ENCODE measurements around the gene KANSL1L. TPM values are rescaled to one million over a fixed set of nuclear protein-coding genes. Genes with fewer than 3 reads are reported as not detected.
A peak's percentile ranks its signal among the peaks of the same experiment; 100 is the strongest.

Gene KANSL1L
- total RNA-seq, 2 experiments from 2014 or later = 4.4 to 4.8 TPM

DNA sequence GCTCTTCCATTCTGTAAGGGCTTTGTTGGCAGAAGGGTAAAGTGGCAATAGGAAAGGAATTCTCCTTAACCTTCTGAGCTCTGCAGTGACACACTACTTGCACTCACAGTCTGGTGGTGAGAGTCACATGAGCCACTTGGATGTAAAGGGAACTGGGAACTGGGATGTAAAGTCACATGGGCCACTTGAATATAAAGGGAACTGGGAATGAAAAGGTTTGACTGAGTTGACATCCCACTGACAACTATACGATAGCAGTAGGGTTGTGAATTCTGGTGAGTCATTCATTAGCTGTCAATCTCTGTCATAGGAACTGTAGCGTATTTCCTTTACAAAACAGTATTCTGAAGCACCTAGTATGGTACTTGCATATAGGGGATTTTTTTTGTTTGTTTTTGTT, 163.3 kb downstream of the KANSL1L start:
- CTCF ChIA-PET = no interaction called here
- peaks cover 43% of the 10 kb centered on the region for H3K36me3 Mint-ChIP-seq (ENCODE audit: low read depth)
- H3K27ac Mint-ChIP-seq = no peak overlapping the region
- intact Hi-C loops (cut with micrococcal nuclease) = no loop called here
- DNase-seq = no peak
- peaks cover 60% of the 10 kb centered on the region for H3K4me1 Mint-ChIP-seq (ENCODE audit: low read depth)
- no peaks in the 10 kb centered on the region for H3K9me3 Mint-ChIP-seq
- H3K27me3 Mint-ChIP-seq (ENCODE audit: low read depth) = no peaks in the 10 kb centered on the region
- no peak overlapping the region for H3K4me3 Mint-ChIP-seq

DNA sequence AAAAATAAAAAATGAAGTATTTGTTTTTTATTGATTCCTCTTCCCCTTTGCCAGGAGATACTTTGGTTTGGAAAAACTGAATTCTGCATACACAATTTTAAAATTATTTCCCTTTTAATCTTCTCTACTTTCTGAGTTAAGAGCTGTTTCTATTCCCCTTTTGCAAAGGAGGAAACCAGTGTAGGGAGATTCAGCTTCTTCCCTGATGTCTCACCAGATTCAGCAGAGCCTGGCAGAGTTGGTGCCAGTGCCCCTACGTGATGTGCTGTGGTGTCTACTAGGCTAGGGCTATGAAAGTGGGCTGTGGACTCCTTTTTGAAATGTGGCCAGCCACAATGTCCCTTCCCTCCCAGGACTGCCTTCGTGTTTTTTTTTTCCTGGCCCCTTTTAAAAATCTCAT, 166.3 kb downstream of the KANSL1L start:
- CTCF ChIA-PET = interaction anchor here (0.5 to 1.4 kb wide), 4 partner anchors 28 to 190 kb away, joined by 3 to 7 read pairs (median 4); no protein-coding TSS in a partner anchor
- peaks cover 56% of the 10 kb centered on the region for H3K4me1 Mint-ChIP-seq (ENCODE audit: low read depth)
- H3K4me3 Mint-ChIP-seq = no peak overlapping the region
- no peak for DNase-seq
- H3K27ac Mint-ChIP-seq = no peak overlapping the region
- intact Hi-C loops (cut with micrococcal nuclease) = loop anchor here (5.0 kb wide), 1 partner anchor 1738 kb away; the partner anchor contains the start of gene PIKFYVE
- H3K36me3 Mint-ChIP-seq (ENCODE audit: low read depth) = peaks cover 28% of the 10 kb centered on the region
- H3K27me3 Mint-ChIP-seq (ENCODE audit: low read depth) = no peaks in the 10 kb centered on the region
- H3K9me3 Mint-ChIP-seq = no peaks in the 10 kb centered on the region

DNA sequence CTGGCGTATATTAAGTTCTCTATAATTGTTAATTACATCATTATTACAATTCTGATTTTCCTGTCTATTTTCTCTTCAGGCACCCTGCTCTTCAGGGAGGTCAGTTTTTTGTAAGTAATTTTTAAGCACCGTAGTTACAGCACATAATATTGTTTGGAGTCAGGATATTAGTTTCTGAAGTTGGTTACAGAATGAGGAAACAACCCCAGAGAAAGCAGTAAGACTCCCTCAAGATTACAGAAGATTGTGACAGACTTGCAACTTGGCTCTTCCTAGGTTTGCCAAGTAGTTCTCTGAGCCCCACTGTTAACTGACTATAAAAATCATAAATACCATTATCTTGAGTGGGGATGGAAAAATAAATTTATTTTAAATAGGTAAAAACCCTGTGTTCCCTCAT, 167.8 kb downstream of the KANSL1L start:
- Mint-ChIP-seq H3K4me3 (peak overlapping the region; percentile 93), H3K27me3 (ENCODE audit: low read depth) (no peaks in the 10 kb centered on the region), H3K27ac (peak overlapping the region; percentile 86), H3K9me3 (no peaks in the 10 kb centered on the region), H3K4me1 (ENCODE audit: low read depth) (peaks cover 59% of the 10 kb centered on the region), H3K36me3 (ENCODE audit: low read depth) (peaks cover 24% of the 10 kb centered on the region)
- intact Hi-C loops (cut with micrococcal nuclease) = loop anchor here (5.0 kb wide), 1 partner anchor 1736 kb away; the partner anchor contains the start of gene PIKFYVE
- CTCF ChIA-PET = interaction anchor here (1.4 kb wide), 1 partner anchor 26 kb away, joined by 4 read pairs; no protein-coding TSS in a partner anchor
- no peak for DNase-seq

DNA sequence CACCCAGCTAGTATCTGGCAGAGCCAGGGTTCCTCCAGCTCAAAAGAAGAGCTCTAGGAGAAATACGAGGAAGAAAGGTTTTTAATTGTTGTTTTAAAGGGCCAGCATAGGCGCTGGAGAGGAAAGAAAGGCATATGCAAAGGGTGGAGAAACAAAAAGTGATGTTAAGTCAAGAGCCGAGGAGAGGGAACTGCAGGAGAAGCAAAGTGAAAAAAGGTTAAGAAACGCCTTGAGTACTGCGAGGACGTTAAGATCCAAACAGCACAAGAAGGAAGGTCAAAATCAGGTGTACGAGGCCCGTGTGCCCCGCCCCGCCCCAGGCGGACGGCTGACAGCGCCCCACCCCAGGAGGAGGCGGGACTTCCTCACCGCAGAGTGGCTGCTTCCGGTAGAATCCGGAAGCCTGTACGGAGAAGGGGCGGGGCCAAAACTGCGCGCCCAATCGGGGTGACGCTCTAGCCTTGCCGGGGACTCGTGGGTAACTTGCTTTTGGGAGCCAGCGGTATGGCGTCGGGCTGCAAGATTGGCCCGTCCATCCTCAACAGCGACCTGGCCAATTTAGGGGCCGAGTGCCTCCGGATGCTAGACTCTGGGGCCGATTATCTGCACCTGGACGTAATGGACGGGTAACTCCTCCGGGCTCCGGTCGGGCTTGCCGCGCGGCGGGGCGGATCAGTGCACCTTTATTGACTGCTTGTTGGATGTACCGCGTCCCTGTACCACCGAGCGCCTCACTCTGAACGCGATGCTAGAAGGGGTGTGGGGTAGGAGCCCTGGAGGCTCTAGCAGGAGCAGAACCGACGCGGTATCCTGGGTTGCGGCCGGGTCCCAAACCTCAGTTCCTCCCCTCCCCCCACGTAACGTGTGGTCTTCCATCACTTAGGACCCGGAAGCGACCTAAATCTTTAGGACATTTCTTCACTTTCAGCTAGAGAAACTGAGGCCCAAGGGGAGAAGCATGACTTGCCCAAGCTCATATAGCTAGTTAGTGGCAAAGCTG, 168.8 kb downstream of the KANSL1L start, which contains the start of gene RPE:
Gene RPE (plus strand): TSS at position 481 of the 1,000 bp plus-strand sequence. CDS start 24 bp downstream, at position 505.
- CTCF ChIA-PET = no interaction called here
- peak within 1 kb of the TSS; percentile 93 for H3K4me3 Mint-ChIP-seq
- intact Hi-C loops (cut with micrococcal nuclease) = loop anchor here (1.0 to 5.0 kb wide), 3 partner anchors 168 to 1735 kb away; partner anchors contain the start of genes LANCL1 and PIKFYVE
- no peaks in the 10 kb centered on the region for H3K27me3 Mint-ChIP-seq (ENCODE audit: low read depth)
- peaks cover 15% of the 10 kb centered on the region for H3K36me3 Mint-ChIP-seq (ENCODE audit: low read depth)
- H3K27ac Mint-ChIP-seq = peak within 1 kb of the TSS; percentile 94
- H3K4me1 Mint-ChIP-seq (ENCODE audit: low read depth) = peaks cover 52% of the 10 kb centered on the region
- no peaks in the 10 kb centered on the region for H3K9me3 Mint-ChIP-seq
- DNase-seq = peak; percentile 98

DNA sequence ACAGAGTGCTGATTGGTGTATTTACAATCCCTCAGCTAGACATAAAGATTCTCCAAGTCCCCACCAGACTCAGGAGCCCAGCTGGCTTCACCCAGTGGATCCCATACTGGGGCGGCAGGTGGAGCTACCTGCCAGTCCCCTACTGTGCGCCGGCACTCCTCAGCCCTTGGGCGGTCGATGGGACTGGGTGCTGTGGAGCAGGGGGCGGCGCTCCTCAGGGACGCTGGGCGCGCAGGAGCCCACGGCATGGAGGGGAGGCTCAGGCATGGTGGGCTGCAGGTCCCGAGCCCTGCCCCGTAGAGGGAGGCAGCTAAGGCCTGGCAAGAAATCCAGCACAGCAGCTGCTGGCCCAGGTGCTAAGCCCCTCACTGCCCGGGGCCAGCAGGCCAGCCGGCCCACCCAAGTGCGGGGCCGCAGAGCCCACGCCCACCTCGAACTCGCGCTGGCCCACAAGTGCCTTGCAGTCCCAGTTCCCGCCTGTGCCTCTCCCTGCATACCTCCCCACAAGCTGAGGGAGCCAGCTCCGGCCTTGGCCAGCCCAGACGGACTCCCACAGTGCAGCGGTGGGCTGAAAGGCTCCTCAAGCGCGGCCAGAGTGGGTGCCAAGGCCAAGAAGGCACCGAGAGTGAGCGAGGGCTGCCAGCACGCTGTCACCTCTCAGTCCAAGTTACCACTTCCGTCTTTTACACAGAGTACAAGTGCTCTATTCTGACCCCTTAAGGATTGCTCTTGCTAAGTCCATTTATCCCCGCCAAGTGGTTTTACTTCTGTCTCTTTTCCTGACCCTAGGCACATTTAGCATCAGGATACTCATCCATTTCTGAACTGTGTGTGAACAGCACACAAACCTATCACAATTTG, 170.5 kb downstream of the KANSL1L start:
- peaks cover 7% of the 10 kb centered on the region for H3K36me3 Mint-ChIP-seq (ENCODE audit: low read depth)
- H3K27me3 Mint-ChIP-seq (ENCODE audit: low read depth) = no peaks in the 10 kb centered on the region
- intact Hi-C loops (cut with micrococcal nuclease) = loop anchor here (5.0 kb wide), 1 partner anchor 1733 kb away; the partner anchor contains the start of gene PIKFYVE
- CTCF ChIA-PET = interaction anchor here (1.6 kb wide), 1 partner anchor 196 kb away, joined by 4 read pairs; no protein-coding TSS in a partner anchor
- no peak overlapping the region for H3K27ac Mint-ChIP-seq
- peaks cover 36% of the 10 kb centered on the region for H3K4me1 Mint-ChIP-seq (ENCODE audit: low read depth)
- no peak overlapping the region for H3K4me3 Mint-ChIP-seq
- no peaks in the 10 kb centered on the region for H3K9me3 Mint-ChIP-seq
- DNase-seq = no peak

DNA sequence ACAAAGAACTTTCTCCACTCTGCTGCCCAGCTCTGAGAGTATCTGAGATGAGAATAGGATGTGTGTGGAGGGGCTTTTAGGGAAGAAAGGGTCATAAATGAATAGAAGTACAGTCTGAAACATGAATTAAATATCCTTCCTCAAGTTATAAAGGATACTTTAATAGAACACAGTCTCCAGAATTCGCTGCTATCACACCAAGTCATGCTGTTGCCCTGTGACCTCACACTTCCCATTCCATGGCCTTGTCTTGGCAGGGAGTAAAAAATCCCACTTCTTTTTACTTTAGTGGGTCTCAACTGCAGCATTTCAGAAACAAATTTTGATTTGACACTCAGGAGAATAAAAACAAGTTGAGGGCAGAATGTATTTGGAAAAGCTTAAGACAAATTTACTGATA, 172.6 kb downstream of the KANSL1L start:
- Mint-ChIP-seq H3K9me3 (no peaks in the 10 kb centered on the region), H3K36me3 (ENCODE audit: low read depth) (no peaks in the 10 kb centered on the region), H3K4me3 (no peak overlapping the region), H3K27ac (no peak overlapping the region), H3K27me3 (ENCODE audit: low read depth) (no peaks in the 10 kb centered on the region), H3K4me1 (ENCODE audit: low read depth) (peaks cover 18% of the 10 kb centered on the region)
- intact Hi-C loops (cut with micrococcal nuclease) = no loop called here
- no peak for DNase-seq
- CTCF ChIA-PET = interaction anchor here (0.6 to 1.5 kb wide), 4 partner anchors 38 to 1591 kb away, joined by 3 to 4 read pairs (median 4); no protein-coding TSS in a partner anchor

DNA sequence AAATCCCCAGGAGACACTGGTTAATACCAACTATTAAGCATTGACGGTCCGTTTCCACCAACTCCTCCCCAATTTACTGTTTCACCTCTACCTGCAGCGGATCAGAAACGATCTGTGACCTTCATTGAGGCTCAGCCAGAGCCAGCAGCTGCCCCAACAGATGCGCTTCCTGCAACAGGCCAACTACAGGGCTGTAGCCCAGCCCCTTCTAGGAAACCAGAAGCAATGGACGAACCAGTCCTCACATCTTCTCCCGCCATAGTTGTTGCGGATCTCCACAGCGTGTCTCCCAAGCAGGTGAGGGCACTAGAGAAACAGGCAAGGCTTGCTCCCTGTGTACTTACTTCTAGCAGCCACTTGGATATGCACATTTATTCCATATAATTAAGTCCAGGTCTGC, 177.2 kb downstream of the KANSL1L start:
- no peak overlapping the region for H3K4me3 Mint-ChIP-seq

DNA sequence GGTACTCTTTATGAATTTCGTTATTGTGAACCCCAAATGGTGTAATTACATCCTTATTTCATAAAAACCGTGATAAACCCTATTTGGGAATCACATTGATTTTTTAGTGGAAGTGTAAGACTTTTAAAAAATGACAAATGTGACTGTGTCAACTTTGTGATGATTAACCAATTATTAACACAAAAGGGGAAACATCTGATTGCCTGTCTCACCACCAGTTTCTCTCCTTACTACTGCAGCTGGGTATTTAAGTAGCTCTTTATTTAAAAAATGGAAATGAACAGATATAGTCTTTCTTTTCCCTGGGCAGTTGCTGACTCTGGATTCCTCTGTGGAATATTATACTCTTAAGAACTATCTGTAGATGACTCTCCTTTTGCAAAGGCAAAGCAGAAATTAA, 180.4 kb downstream of the KANSL1L start:
- H3K27me3 Mint-ChIP-seq (ENCODE audit: low read depth) = peaks cover 7% of the 10 kb centered on the region
- DNase-seq = no peak
- no peaks in the 10 kb centered on the region for H3K36me3 Mint-ChIP-seq (ENCODE audit: low read depth)
- CTCF ChIA-PET = interaction anchor here (0.6 to 1.4 kb wide), 3 partner anchors 13 to 544 kb away, joined by 3 to 4 read pairs (median 3); no protein-coding TSS in a partner anchor
- intact Hi-C loops (cut with micrococcal nuclease) = no loop called here
- no peaks in the 10 kb centered on the region for H3K9me3 Mint-ChIP-seq
- H3K4me1 Mint-ChIP-seq (ENCODE audit: low read depth) = peaks cover 3% of the 10 kb centered on the region
- no peak overlapping the region for H3K4me3 Mint-ChIP-seq
- H3K27ac Mint-ChIP-seq = no peak overlapping the region

More for the DNA sequence above, 177.2 kb downstream of the KANSL1L start:
- intact Hi-C loops (cut with micrococcal nuclease) = no loop called here
- H3K27me3 Mint-ChIP-seq (ENCODE audit: low read depth) = peaks cover 6% of the 10 kb centered on the region
- no peak overlapping the region for H3K27ac Mint-ChIP-seq
- peaks cover 2% of the 10 kb centered on the region for H3K4me1 Mint-ChIP-seq (ENCODE audit: low read depth)
- no peaks in the 10 kb centered on the region for H3K36me3 Mint-ChIP-seq (ENCODE audit: low read depth)
- H3K9me3 Mint-ChIP-seq = no peaks in the 10 kb centered on the region
- CTCF ChIA-PET = no interaction called here
- no peak for DNase-seq

DNA sequence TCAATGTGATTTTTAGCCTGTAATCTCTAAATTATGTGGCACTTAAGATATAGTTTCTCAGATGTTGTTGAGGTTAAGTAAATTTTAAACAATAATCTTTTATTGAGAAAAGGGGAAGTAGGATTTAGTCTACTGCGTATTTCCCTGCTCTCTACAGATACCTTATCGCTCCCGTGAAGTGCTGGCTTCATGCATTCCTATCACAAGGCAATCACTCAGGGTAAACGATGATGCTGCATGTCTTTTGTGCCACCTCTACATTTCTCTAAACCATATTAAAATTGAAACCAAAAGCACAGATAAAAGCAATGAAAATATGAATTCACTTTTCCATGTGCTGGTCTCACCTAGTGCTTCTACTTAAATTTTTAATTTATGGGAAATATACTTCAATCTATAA, 183.2 kb downstream of the KANSL1L start:
- intact Hi-C loops (cut with micrococcal nuclease) = no loop called here
- Mint-ChIP-seq H3K9me3 (no peaks in the 10 kb centered on the region), H3K4me3 (no peak overlapping the region), H3K27me3 (ENCODE audit: low read depth) (peaks cover 11% of the 10 kb centered on the region), H3K27ac (no peak overlapping the region), H3K36me3 (ENCODE audit: low read depth) (no peaks in the 10 kb centered on the region), H3K4me1 (ENCODE audit: low read depth) (peaks cover 3% of the 10 kb centered on the region)
- DNase-seq = no peak
- CTCF ChIA-PET = interaction anchor here (1.1 to 1.6 kb wide), 2 partner anchors 211 to 653 kb away, joined by 3 to 5 read pairs; no protein-coding TSS in a partner anchor

DNA sequence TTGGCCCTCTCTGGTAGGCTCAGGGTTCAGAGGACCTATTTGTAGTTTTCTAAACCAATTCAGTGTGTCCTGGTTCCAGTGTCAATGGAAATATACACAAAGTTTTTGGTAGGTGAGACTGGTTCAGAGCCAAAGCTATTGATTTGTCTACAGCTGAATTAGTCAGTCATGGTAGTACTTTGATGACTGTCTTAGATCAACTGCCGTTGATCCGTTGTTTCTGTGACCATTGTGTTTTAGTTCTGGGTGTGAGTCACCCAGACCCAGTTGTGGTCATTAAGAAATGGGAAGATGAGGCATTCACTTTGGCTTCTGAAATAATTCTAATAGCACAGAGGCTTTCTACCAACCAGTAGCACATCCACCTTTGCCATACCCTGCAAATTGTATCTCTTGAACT, 184.8 kb downstream of the KANSL1L start:
- intact Hi-C loops (cut with micrococcal nuclease) = no loop called here
- CTCF ChIA-PET = interaction anchor here (1.6 kb wide), 1 partner anchor 213 kb away, joined by 5 read pairs; no protein-coding TSS in a partner anchor

DNA sequence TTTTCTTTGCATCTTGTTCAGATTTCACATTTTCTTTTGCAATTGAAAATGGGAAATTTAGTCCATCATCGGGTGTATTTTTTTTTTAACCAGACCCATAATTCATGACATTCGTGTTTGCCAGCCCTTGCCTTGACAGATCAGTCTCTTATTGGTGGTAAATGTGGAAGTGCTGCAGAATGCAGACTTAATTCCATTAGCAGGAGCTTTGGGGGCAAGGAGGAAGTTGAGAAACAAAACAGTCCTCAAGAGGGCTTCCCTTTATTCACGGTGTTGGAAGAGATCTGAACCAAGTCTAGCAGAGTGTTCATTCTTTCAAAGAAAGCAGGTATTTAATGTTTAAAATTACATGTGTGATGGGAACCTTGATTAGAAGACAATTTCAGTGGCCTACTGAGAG, 185.3 kb downstream of the KANSL1L start:
- CTCF ChIA-PET = interaction anchor here (1.7 kb wide), 2 partner anchors 211 to 213 kb away, joined by 5 read pairs; no protein-coding TSS in a partner anchor
- DNase-seq = no peak
- Mint-ChIP-seq H3K36me3 (ENCODE audit: low read depth) (no peaks in the 10 kb centered on the region), H3K27ac (no peak overlapping the region), H3K4me3 (no peak overlapping the region), H3K9me3 (no peaks in the 10 kb centered on the region), H3K27me3 (ENCODE audit: low read depth) (peaks cover 11% of the 10 kb centered on the region), H3K4me1 (ENCODE audit: low read depth) (peaks cover 3% of the 10 kb centered on the region)
- intact Hi-C loops (cut with micrococcal nuclease) = no loop called here

More for the DNA sequence above, 184.8 kb downstream of the KANSL1L start:
- H3K9me3 Mint-ChIP-seq = no peaks in the 10 kb centered on the region
- H3K4me3 Mint-ChIP-seq = no peak overlapping the region
- DNase-seq = no peak
- peaks cover 3% of the 10 kb centered on the region for H3K4me1 Mint-ChIP-seq (ENCODE audit: low read depth)
- no peaks in the 10 kb centered on the region for H3K36me3 Mint-ChIP-seq (ENCODE audit: low read depth)
- no peak overlapping the region for H3K27ac Mint-ChIP-seq
- peaks cover 11% of the 10 kb centered on the region for H3K27me3 Mint-ChIP-seq (ENCODE audit: low read depth)
